HepG2 (cell line): ENCODE data around the gene TMEM250. TPM values are rescaled to one million over a fixed set of nuclear protein-coding genes. Genes with fewer than 3 reads are reported as not detected.

Source experiments
- ARNT2 ChIP-seq: sonication (generic); formaldehyde crosslinking; IDR thresholded peaks from 2 replicates; pipeline ENCODE4 v1.8.0; 2022; ENCODE audit warnings: mild to moderate bottlenecking, low read depth, missing genetic modification reagents, moderate library complexity
- BRD4 ChIP-seq: sonication (generic); formaldehyde crosslinking; IDR thresholded peaks from 2 replicates; pipeline ENCODE4 v1.4.0; 2020; ENCODE audit warnings: missing genetic modification reagents
- CBX5 ChIP-seq: sonication (generic); formaldehyde crosslinking; IDR thresholded peaks from 2 replicates; pipeline ENCODE4 v1.4.0; 2020; ENCODE audit warnings: missing genetic modification reagents, borderline replicate concordance
- MBNL3 ChIP-seq: fragments of 250-450 bp; sonication (Bioruptor Pico); conservative IDR thresholded peaks from 2 replicates; pipeline ENCODE4 v1.8.0; 2022; ENCODE audit warnings: mild to moderate bottlenecking, inconsistent platforms
- POLR2AphosphoS2 ChIP-seq: IDR thresholded peaks from 2 replicates; pipeline ENCODE4 v1.6.1; 2011; ENCODE audit warnings: low read depth, low read length, improper control_type of control experiment
- REXO4 ChIP-seq: sonication (generic); formaldehyde crosslinking; IDR thresholded peaks from 2 replicates; pipeline ENCODE4 v1.8.0; 2022; ENCODE audit warnings: missing genetic modification reagents, mild to moderate bottlenecking, borderline replicate concordance
- SOX13 ChIP-seq, 3 experiments: fragments of 450-650 bp in 1 of 3; sonication (generic) in 1 of 3; formaldehyde crosslinking in 1 of 3; IDR thresholded peaks in 2 of 3; conservative IDR thresholded peaks in 1 of 3; 2 replicates each; pipeline versions ENCODE4 v1.5.0 to v1.6.1; 2016 to 2020; ENCODE audit warnings: antibody characterized with exemption in 1 of 3, mild to moderate bottlenecking in 1 of 3, missing compliant biosample characterization in 1 of 3, missing genetic modification reagents in 1 of 3, moderate library complexity in 1 of 3
- ZFP36L2 ChIP-seq: sonication (generic); formaldehyde crosslinking; IDR thresholded peaks from 2 replicates; pipeline ENCODE4 v1.4.0; 2020; ENCODE audit warnings: missing genetic modification reagents
- ZHX2 ChIP-seq, 2 experiments: sonication (generic) in 1 of 2; formaldehyde crosslinking in 1 of 2; IDR thresholded peaks; 2 replicates each; pipeline versions ENCODE4 v1.6.1 to v1.9.0; 2014 to 2022; ENCODE audit warnings: antibody characterized with exemption in 1 of 2, borderline replicate concordance in 1 of 2, inconsistent platforms in 1 of 2, low read depth in 1 of 2, missing genetic modification reagents in 1 of 2
- ZNF101 ChIP-seq: sonication (generic); formaldehyde crosslinking; IDR thresholded peaks from 2 replicates; pipeline ENCODE4 v1.4.0; 2020; ENCODE audit warnings: mild to moderate bottlenecking, low read depth, missing genetic modification reagents, borderline replicate concordance
- ZNF138 ChIP-seq: sonication (generic); formaldehyde crosslinking; IDR thresholded peaks from 2 replicates; pipeline ENCODE4 v1.5.0; 2020; ENCODE audit warnings: mild to moderate bottlenecking, low read depth, missing genetic modification reagents
- ZNF280D ChIP-seq: sonication (generic); formaldehyde crosslinking; IDR thresholded peaks from 2 replicates; pipeline ENCODE4 v1.5.1; 2020; ENCODE audit warnings: mild to moderate bottlenecking, missing genetic modification reagents
- ZNF441 ChIP-seq: sonication (generic); formaldehyde crosslinking; IDR thresholded peaks from 2 replicates; pipeline ENCODE4 v1.7.0; 2021; ENCODE audit warnings: missing genetic modification reagents, borderline replicate concordance
- ZNF780A ChIP-seq: sonication (generic); formaldehyde crosslinking; IDR thresholded peaks from 2 replicates; pipeline ENCODE4 v1.8.0; 2022; ENCODE audit warnings: mild to moderate bottlenecking, missing genetic modification reagents, moderate library complexity
- polyA plus RNA-seq, 8 experiments: library from polyadenylated mRNA; depleted of rRNA in 3 of 8; stranded (reverse) in 7 of 8; unstranded in 1 of 8; fragments of >200 nt; fragmentation: Illumina TruSeq in 4 of 8; extraction: Trizol in 4 of 8; gene quantifications; 2 replicates each; pipeline versions ENCODE4 v1.2.1 to v1.2.3, GENCODE V29; 2011 to 2016; ENCODE audit warnings: low read depth in 4 of 8, missing spikeins in 1 of 8, mixed read lengths in 1 of 8; ENCODE audit not compliant: insufficient read depth in 1 of 8
- total RNA-seq, 5 experiments: library from RNA; depleted of rRNA; stranded (reverse); fragments of >200 nt; fragmentation: Illumina TruSeq; extraction: Trizol; gene quantifications; 2 replicates each; pipeline ENCODE4 v1.2.3, GENCODE V29; 2016; ENCODE audit warnings: low read depth in 1 of 5
- TF ChIP-seq, protein P1 (sequence below): IDR thresholded peaks from 2 replicates; pipeline ENCODE4 v1.6.1; 2016; ENCODE audit warnings: low read depth, control low read depth

TMEM250 gene
- total and polyA plus RNA-seq, 2 of the 13 experiments (the other 11 are each of a cell fraction or from before 2014, with no cell fraction given) = 5.5 to 13.9 TPM

GRCh38 chr9:136093995-136094881 is 24.4 kb downstream of the TMEM250 start (continued):
- TF ChIP-seq ZHX2 (IDR thresholded peaks at IDR 0.05; ENCODE audit: low read depth) (no peak), ZHX2 (CRISPR knock-in tag; IDR thresholded peaks at IDR 0.05; ENCODE audit: borderline replicate concordance) (no peak), ZNF441 (no peak), ZNF280D (CRISPR knock-in tag) (0 out of 2 replicates have a peak, but pooled peaks have one; percentile 9), ARNT2 (no peak), SOX13 (IDR thresholded peaks at IDR 0.05) (no peak), SOX13 (CRISPR knock-in tag; conservative IDR thresholded peaks at IDR 0.05 in 1 of 2, IDR thresholded peaks at IDR 0.05 in 1 of 2) (no peak; a peak in 1 of 4 replicates), ZNF780A (CRISPR knock-in tag) (no peak), ZFP36L2 (CRISPR knock-in tag) (no peak), CBX5 (no peak), POLR2AphosphoS2 (no peak), BRD4 (CRISPR knock-in tag) (peak; percentile 21; the same call in 1 of the 2 replicates), ZNF138 (CRISPR knock-in tag) (no peak), MBNL3 (CRISPR knock-in tag) (no peak), REXO4 (CRISPR knock-in tag) (no peak; the same call in 1 of the 2 replicates), ZNF101 (CRISPR knock-in tag) (no peak)
- TF ChIP-seq, protein P1, sequence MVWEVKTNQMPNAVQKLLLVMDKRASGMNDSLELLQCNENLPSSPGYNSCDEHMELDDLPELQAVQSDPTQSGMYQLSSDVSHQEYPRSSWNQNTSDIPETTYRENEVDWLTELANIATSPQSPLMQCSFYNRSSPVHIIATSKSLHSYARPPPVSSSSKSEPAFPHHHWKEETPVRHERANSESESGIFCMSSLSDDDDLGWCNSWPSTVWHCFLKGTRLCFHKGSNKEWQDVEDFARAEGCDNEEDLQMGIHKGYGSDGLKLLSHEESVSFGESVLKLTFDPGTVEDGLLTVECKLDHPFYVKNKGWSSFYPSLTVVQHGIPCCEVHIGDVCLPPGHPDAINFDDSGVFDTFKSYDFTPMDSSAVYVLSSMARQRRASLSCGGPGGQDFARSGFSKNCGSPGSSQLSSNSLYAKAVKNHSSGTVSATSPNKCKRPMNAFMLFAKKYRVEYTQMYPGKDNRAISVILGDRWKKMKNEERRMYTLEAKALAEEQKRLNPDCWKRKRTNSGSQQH (CRISPR knock-in tag) = no peak
